Measurements from ENCODE around the gene MATR3.

The MATR3 gene

DNA sequence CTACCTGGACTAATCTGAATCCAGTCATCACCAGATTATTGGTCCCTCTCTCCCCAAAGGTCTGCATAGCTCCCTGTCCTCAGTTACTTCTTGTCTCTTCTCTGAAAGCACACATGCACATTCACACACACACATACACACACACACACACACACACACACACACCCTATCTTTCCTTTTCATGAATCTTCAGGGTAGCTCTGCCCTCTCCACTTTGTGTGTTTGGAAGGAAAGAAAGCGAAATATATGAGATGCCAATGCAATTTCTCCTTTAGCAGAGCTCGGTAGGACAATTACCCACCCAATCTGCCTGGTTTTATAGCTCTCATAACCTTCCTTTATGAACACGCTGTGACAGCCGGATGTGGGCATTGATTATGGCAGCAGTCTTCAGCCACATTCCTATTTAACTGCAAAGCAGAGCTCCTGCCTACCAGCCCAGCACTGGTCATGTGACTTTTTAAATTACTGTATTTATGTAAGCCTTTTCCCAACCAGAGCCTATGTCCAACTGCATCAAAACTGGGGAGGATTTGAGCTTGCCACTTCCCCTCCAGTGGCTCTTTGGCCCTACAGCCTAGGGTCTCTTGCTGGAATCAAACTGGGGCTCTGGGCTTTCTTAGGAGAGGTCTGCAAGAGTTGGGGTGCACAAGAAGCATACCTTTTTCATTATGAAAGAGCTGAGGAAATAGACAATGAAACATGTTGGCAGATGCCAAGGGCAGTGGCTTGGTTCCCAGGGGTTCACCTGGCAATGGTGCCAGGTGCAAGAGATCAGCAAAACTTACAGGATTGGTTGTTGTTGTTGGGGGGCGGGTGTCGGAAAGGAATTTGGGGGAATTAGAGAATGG, 20.8 kb upstream of the MATR3 start:
- DNase-seq (ENCODE audit: low spot score) (peak; percentile 44), FAIRE-seq (no peak)

DNA sequence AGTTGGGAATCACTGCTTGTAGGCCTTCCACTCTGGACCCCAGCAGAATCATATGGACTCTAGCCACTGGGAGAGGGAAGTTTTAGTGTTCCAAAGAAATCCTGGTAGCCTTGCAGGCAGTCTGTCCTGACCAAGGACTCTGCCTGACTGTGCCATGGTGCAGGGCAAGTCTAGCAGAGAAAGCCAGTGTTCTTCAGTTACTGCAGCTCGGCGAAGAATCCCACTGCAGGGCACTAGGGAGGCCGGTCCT, 20.3 kb upstream of the MATR3 start:
- DNase-seq (ENCODE audit: low spot score) (peak; percentile 26), FAIRE-seq (no peak)

DNA sequence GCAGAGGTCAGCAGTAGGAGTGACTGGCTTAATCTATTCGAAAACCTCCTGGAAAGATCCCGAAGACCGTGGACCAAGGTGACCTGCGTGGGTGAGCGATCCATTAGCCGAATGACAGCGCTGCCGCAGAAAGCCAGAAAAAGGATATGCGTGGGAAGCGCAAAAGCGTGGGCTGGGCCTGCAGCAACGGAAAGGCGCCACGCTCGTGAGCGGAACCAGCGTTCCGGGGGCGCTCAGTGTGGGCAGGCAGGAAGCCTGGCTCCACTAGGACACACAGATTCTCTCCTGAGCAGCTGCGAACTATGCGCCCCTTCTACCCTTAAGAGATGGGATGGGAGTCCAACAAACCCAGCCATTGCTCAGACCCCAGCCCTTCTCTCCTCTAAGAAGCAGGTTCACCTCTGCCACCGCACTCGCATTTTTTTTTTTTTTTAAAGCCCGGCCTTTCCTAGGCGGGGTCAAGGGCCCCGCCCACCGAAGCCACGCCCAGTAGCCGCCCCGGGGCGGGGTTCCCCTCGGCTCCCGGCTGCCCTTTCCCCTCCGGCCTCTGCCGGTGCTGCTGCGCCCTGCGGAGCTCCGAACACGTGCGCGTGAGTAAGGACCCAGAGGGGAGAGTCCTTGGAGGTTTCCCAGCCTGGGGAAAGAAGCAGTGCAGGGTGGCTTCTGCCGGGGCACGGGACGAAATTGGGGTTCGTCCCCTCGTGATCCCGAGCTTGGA, 19.8 kb upstream of the MATR3 start:
- DNase-seq (ENCODE audit: low spot score) (peak; percentile 94), FAIRE-seq (no peak)

- no peak for FAIRE-seq
- DNase-seq (ENCODE audit: low spot score), result no peak
These were observed 18.0 kb upstream of the MATR3 start for GRCh38 chr5:139275536-139275935.

DNA sequence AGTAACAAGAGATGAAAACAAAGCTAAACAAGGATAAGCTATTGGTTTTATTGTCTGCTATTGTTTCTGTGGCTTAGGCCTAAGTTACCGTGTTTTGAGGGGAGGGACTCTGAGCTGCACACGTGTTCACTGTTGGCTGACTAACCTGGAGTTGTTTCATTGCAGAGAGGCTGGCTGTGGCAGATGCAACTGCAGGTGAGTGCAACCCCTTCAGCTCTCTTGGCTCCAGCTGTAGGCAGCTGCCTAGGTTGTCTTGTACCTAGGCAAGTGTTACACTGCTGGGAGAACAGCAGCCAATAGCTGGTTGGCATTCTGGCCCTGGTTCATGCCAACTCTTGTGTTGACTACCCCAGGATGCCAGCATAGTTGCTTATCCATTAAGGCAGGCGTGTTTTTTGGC, 17.6 kb upstream of the MATR3 start:
- FAIRE-seq (no peak), DNase-seq (ENCODE audit: low spot score) (no peak)

GRCh38 chr5:139276426-139276825, 17.1 kb upstream of the MATR3 start:
- no peak for DNase-seq (ENCODE audit: low spot score)
- FAIRE-seq, result no peak

- no peak for FAIRE-seq
- no peak for DNase-seq (ENCODE audit: low spot score)
These were observed 16.4 kb upstream of the MATR3 start for GRCh38 chr5:139277171-139277570.

DNA sequence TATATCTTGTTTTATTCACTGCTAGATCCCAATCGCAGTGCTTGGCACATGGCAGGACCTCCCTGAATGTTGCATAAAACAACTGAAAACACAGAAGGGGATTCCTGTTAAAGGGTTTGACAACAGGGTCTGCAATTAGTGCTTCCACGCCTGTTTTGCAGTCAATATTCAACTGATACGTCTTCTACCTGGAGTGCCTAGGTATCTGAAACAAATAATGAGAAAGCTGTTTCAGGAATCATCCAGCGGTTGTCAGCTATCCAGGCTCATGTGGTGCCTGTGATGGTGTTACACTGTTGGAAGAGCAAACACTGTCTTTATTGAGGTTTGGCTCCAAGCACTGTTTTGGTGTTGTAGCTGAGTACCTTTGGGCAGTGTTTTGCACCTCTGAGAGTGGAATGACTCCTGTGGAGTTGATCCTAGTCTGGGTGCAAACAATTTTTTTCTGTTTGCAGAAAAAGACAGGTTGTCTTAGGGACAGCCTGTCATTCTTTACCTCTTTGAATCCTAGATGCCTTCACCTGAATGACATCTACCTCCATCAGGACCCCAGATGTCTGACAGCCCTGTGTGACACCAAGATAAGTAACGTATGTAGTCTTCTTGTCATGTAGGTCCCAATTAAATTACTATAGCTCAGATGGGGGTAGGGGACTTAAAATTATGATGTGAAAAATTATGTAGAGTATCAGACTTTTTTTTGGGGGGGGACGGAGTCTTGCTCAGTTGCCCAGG, 14.8 kb upstream of the MATR3 start:
- FAIRE-seq, result no peak

GRCh38 chr5:139282197-139282557, 11.4 kb upstream of the MATR3 start:
- FAIRE-seq (no peak), DNase-seq (ENCODE audit: low spot score) (no peak)

More for the DNA sequence above, 14.8 kb upstream of the MATR3 start:
- no peak for DNase-seq (ENCODE audit: low spot score)

- DNase-seq (ENCODE audit: low spot score) (no peak), FAIRE-seq (no peak)
These were observed 10.0 kb upstream of the MATR3 start for GRCh38 chr5:139283252-139284166.

GRCh38 chr5:139284295-139284694, 9.2 kb upstream of the MATR3 start:
- DNase-seq (ENCODE audit: low spot score) (no peak), FAIRE-seq (no peak)

GRCh38 chr5:139285651-139286392, 7.7 kb upstream of the MATR3 start:
- DNase-seq (ENCODE audit: low spot score) (no peak), FAIRE-seq (no peak)

GRCh38 chr5:139287890-139288635, 5.5 kb upstream of the MATR3 start:
- no peak for FAIRE-seq
- no peak for DNase-seq (ENCODE audit: low spot score)

DNA sequence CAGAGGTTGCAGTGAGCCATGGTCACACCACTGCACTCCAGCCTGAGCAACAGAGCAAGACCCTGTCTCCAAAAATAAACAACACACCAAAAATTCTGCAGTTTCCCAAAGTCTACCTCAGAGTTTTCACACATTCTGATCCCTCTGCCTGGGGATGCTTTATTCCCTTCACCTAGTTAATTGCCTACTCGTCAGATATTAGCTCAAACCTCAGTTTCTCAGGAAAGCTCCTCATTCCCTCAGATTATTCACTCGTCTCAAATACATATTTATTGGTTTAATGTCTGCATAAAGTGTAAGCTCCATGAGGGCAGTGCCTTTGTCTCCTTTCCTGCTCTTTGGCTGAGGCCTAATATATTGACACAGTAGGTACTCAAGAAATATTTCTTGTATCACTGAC, 2.5 kb upstream of the MATR3 start:
- FAIRE-seq, result no peak
- no peak for DNase-seq (ENCODE audit: low spot score)

DNA sequence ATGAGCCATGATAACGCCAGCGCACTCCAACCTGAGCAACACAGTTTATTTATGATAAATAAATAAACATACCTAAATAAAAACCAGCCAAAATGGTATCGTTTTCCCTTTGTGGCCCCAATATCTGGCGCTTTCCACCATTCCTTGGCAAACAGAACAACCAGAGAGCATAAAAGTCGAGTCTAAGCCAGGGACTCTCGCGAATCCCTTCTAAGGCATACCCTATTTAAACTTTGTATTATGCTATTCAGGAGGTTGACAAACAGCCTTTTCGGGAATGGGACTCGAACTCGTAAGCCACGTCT, 386 bp upstream of the MATR3 start:
- DNase-seq (ENCODE audit: low spot score), result no peak
- FAIRE-seq, result no peak

DNA sequence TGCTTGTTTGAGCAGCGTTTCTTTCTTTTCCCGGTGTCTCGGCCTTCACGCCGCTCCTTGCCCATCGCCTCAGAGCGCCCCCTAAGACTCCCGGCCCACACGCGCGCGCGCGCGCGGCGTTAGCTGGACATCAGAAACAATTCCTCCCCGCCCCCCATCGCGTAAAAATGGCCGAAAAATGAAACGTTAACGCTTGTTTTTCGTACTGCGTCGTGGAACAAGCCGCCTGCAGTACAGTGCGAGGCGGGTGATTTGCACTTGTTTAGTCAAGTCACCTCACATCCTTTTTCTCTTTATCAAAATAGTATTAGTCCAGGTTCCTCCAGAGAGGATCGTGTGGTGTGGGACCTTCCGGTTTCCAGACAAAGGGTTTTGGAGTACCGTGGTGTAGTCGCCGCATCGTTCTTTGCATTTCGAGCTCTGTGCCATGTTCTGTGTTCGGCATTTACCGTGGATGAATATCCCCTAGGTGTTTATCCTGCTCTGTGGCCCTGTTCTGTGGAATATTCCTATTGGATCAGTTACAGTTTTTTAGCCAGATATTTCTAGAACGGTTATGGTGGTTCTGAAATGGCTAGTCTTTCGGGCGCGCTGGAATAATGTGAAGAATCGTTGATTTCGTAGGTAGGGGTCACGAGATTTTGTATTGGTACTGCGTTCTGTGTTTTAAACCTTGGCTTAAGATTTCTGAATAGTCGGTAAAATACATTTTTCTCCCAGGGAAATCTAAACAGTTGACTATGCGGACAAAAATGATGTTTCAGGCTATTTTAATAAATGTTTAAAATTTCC, 1.0 kb downstream of the MATR3 start:
- DNase-seq (ENCODE audit: low spot score) (peak; percentile 45), FAIRE-seq (no peak)

GRCh38 chr5:139295346-139296057, 2.0 kb downstream of the MATR3 start:
- FAIRE-seq, result no peak
- no peak for DNase-seq (ENCODE audit: low spot score)

DNA sequence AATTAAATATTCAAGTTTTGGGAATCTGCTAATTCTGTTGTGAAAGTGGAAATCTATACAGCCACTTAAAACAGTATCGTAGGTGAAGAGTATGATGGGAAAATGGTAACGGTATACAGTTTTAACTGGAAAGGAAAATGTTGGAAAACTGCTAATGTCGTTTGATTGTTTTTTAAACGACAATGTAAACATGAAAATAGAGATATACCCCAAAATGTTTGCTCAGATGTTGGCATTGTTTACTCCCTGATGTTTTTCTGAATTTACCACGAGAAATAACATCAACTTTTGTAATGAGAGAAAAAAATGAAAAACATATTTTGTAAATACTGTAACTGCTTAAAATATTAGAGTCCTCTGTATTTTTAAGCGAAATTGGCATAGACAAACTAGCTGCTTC, 2.7 kb downstream of the MATR3 start:
- FAIRE-seq, result no peak
- no peak for DNase-seq (ENCODE audit: low spot score)

GRCh38 chr5:139296862-139297326, 3.4 kb downstream of the MATR3 start:
- FAIRE-seq (no peak), DNase-seq (ENCODE audit: low spot score) (no peak)

Measured in urothelium cell line (cell line).